HCT116 (cell line): ENCODE measurements around the gene SH3BP4. TPM values are rescaled to one million over a fixed set of nuclear protein-coding genes. Genes with fewer than 3 reads are reported as not detected.

Experiments
- ATAC-seq: fragments of 200-7000 bp; cut with Tn5 transposase; 2 replicates; pipeline ENCODE4 v1.9.1; 2020; ENCODE audit warnings: mild to moderate bottlenecking, moderate library complexity
- BruUV-seq: library from RNA; stranded (reverse); fragments of 400-500 nt; replicated peaks from 2 replicates; lab custom pipeline; 2021; lab: Mats Ljungman, UMichigan
- CTCF ChIA-PET: fragments of 300-600 bp; sonication (Branson Sonifier 250); formaldehyde crosslinking; loops from one replicate; lab custom pipeline; 2021; ENCODE audit warnings: antibody characterized with exemption; lab: Charles Lee
- POLR2A ChIA-PET: fragments of 300-600, 350-600 bp; sonication (Branson Sonifier 250); formaldehyde crosslinking; loops from one replicate; lab custom pipeline; 2021; ENCODE audit warnings: antibody characterized with exemption; lab: Charles Lee
- RAD21 ChIA-PET, 2 experiments: fragments of 300-600 bp; sonication (Branson Sonifier 250); formaldehyde crosslinking; loops; one replicate each; lab custom pipeline; 2023; ENCODE audit warnings: low total read pairs in 2 of 2; ENCODE audit not compliant: uncharacterized antibody in 2 of 2, unreplicated experiment in 2 of 2, low non-redundant PET in 1 of 2; lab: Charles Lee
- DNase-seq: peaks from one replicate; pipeline ENCODE4 v3.0.0-alpha.2; 2010; ENCODE audit warnings: low read depth, low spot score
- H2AFZ ChIP-seq: fragments of 200-600 bp; shearing (Covaris generic), sonication (generic); 2 replicates; pipeline ENCODE4 v1.6.1; 2017; ENCODE audit warnings: low read depth, mixed run types, mixed read lengths, antibody characterized with exemption, low read length; ENCODE audit not compliant: poor library complexity, severe bottlenecking
- H3K27ac ChIP-seq: 2 replicates; pipeline ENCODE4 v1.5.1; 2012; ENCODE audit warnings: low read depth, low read length
- H3K27me3 ChIP-seq: fragments of 200-600 bp; sonication (generic); 2 replicates; pipeline ENCODE4 v1.6.1; 2016; ENCODE audit warnings: mixed run types, low read length, mixed read lengths; ENCODE audit not compliant: insufficient read depth
- H3K36me3 ChIP-seq, 2 experiments: fragments of 200-500 bp in 1 of 2; fragments of 200-600 bp in 1 of 2; sonication (Bioruptor generic) in 1 of 2; sonication (generic) in 1 of 2; 2 replicates each; pipeline versions ENCODE4 v1.5.1 to v1.6.1; 2014 to 2016; ENCODE audit warnings: low read length in 2 of 2, inconsistent platforms in 1 of 2, mixed read lengths in 1 of 2, mixed run types in 1 of 2; ENCODE audit not compliant: insufficient read depth in 2 of 2, control insufficient read depth in 1 of 2
- H3K4me1 ChIP-seq, 2 experiments: fragments of 200-600 bp in 1 of 2; sonication (generic) in 1 of 2; 2 replicates each; pipeline versions ENCODE4 v1.5.1 to v1.6.1; 2012 to 2017; ENCODE audit warnings: low read length in 2 of 2, inconsistent platforms in 1 of 2, mild to moderate bottlenecking in 1 of 2, mixed read lengths in 1 of 2, mixed run types in 1 of 2, moderate library complexity in 1 of 2; ENCODE audit not compliant: insufficient read depth in 2 of 2, control insufficient read depth in 1 of 2
- H3K4me2 ChIP-seq: fragments of 200-600 bp; sonication (generic); 2 replicates; pipeline ENCODE4 v1.6.1; 2017; ENCODE audit warnings: mixed run types, low read length, mixed read lengths
- H3K4me3 ChIP-seq, 2 experiments: fragments of 200-600 bp in 1 of 2; sonication (generic) in 1 of 2; replicated peaks in 1 of 2; 2 replicates each; pipeline ENCODE4 v1.5.1; 2011 to 2016; ENCODE audit warnings: low read length in 2 of 2, control low read depth in 1 of 2, low read depth in 1 of 2, mild to moderate bottlenecking in 1 of 2, mixed read lengths in 1 of 2, mixed run types in 1 of 2
- H3K79me2 ChIP-seq: fragments of 200-600 bp; sonication (generic); 2 replicates; pipeline ENCODE4 v1.6.1; 2017; ENCODE audit warnings: mild to moderate bottlenecking, mixed run types, low read length, moderate library complexity, mixed read lengths; ENCODE audit not compliant: insufficient read depth
- H3K9ac ChIP-seq: fragments of 200-600 bp; sonication (generic); 2 replicates; pipeline ENCODE4 v1.6.1; 2016; ENCODE audit warnings: low read length, mixed read lengths
- H3K9me2 ChIP-seq: fragments of 200-600 bp; sonication (generic), shearing (Covaris generic); 2 replicates; pipeline ENCODE4 v1.6.1; 2017; ENCODE audit warnings: mixed run types, mild to moderate bottlenecking, moderate library complexity; ENCODE audit not compliant: insufficient read depth
- H3K9me3 ChIP-seq, 2 experiments: fragments of 200-500 bp in 1 of 2; fragments of 200-600 bp in 1 of 2; sonication (Bioruptor generic) in 1 of 2; sonication (generic) in 1 of 2; 2 replicates each; pipeline ENCODE4 v1.6.1; 2014 to 2017; ENCODE audit warnings: low read length in 2 of 2, mixed read lengths in 2 of 2, inconsistent platforms in 1 of 2, low read depth in 1 of 2, mild to moderate bottlenecking in 1 of 2, mixed run types in 1 of 2, moderate library complexity in 1 of 2; ENCODE audit not compliant: control insufficient read depth in 1 of 2, insufficient read depth in 1 of 2
- H4K20me1 ChIP-seq: fragments of 200-600 bp; sonication (generic), shearing (Covaris generic); 2 replicates; pipeline ENCODE4 v1.6.1; 2017; ENCODE audit warnings: mixed run types, mild to moderate bottlenecking, moderate library complexity; ENCODE audit not compliant: insufficient read depth
- CBX3 ChIP-seq: IDR thresholded peaks from 2 replicates; pipeline ENCODE4 v1.6.1; 2012; ENCODE audit warnings: low read depth
- CEBPB ChIP-seq: IDR thresholded peaks from 2 replicates; pipeline ENCODE4 v1.6.1; 2012; ENCODE audit warnings: low read depth
- EGR1 ChIP-seq: IDR thresholded peaks from 2 replicates; pipeline ENCODE4 v1.6.1; 2012; ENCODE audit warnings: low read depth
- ELF1 ChIP-seq: IDR thresholded peaks from 2 replicates; pipeline ENCODE4 v1.6.1; 2012; ENCODE audit warnings: low read depth, borderline replicate concordance
- EZH2 ChIP-seq: fragments of 200-600 bp; sonication (generic); IDR thresholded peaks from 2 replicates; pipeline ENCODE4 v1.6.1; 2017; ENCODE audit warnings: antibody characterized with exemption, mixed run types
- EZH2phosphoT487 ChIP-seq: fragments of 200-600 bp; IDR thresholded peaks from 2 replicates; pipeline ENCODE4 v1.6.1; 2018; ENCODE audit warnings: antibody characterized with exemption, borderline replicate concordance
- FOSL1 ChIP-seq: IDR thresholded peaks from 2 replicates; pipeline ENCODE4 v1.6.1; 2012; ENCODE audit warnings: low read depth
- JUND ChIP-seq: IDR thresholded peaks from 2 replicates; pipeline ENCODE4 v1.6.1; 2012
- POLR2A ChIP-seq: IDR thresholded peaks from 2 replicates; pipeline ENCODE4 v1.7.0; 2011; ENCODE audit warnings: borderline replicate concordance; ENCODE audit not compliant: insufficient read depth, insufficient read length; ENCODE audit errors: extremely low read depth
- POLR2AphosphoS5 ChIP-seq: IDR thresholded peaks from 2 replicates; pipeline ENCODE4 v1.6.1; 2011; ENCODE audit warnings: mild to moderate bottlenecking, low read depth, low read length, moderate library complexity
- SIN3A ChIP-seq: IDR thresholded peaks from 2 replicates; pipeline ENCODE4 v1.6.1; 2012; ENCODE audit warnings: low read depth
- SP1 ChIP-seq: IDR thresholded peaks from 2 replicates; pipeline ENCODE4 v1.6.1; 2012; ENCODE audit warnings: low read depth
- SRF ChIP-seq: IDR thresholded peaks from 2 replicates; pipeline ENCODE4 v1.6.1; 2012; ENCODE audit warnings: low read depth
- TCF7L2 ChIP-seq: IDR thresholded peaks from 2 replicates; pipeline ENCODE4 v1.7.0; 2011; ENCODE audit warnings: borderline replicate concordance, inconsistent platforms; ENCODE audit not compliant: insufficient read depth, insufficient read length; ENCODE audit errors: extremely low read depth
- YY1 ChIP-seq: IDR thresholded peaks from 2 replicates; pipeline ENCODE4 v1.6.1; 2011; ENCODE audit warnings: low read length, low read depth, moderate library complexity, mild to moderate bottlenecking; ENCODE audit not compliant: insufficient replicate concordance; ENCODE audit errors: extremely low read depth
- intact Hi-C: fragments of 100-400 bp; cut with micrococcal nuclease; formaldehyde crosslinking; loops from 2 replicates; pipeline ENCODE4 v1.10.0; 2022
- total RNA-seq: library from RNA; stranded (reverse); gene quantifications from one replicate; pipeline ENCODE4 v1.2.1, GENCODE V29; 2021; ENCODE audit not compliant: unreplicated experiment
- TF ChIP-seq, protein P1 (sequence below): IDR thresholded peaks from 2 replicates; pipeline ENCODE4 v1.6.1; 2011; ENCODE audit warnings: mild to moderate bottlenecking, low read length, moderate library complexity; ENCODE audit not compliant: insufficient replicate concordance; ENCODE audit errors: extremely low read depth
- TF ChIP-seq, protein P2 (sequence below), 3 experiments: fragments of 200-600 bp in 1 of 3; sonication (generic) in 1 of 3; IDR thresholded peaks in 2 of 3; conservative IDR thresholded peaks in 1 of 3; 2 replicates each; pipeline ENCODE4 v1.5.1; 2012 to 2017; ENCODE audit warnings: low read depth in 2 of 3, low read length in 2 of 3, antibody characterized with exemption in 1 of 3, borderline replicate concordance in 1 of 3, control low read depth in 1 of 3, mild to moderate bottlenecking in 1 of 3, mixed read lengths in 1 of 3, mixed run types in 1 of 3, moderate library complexity in 1 of 3; ENCODE audit not compliant: insufficient read depth in 1 of 3
- TF ChIP-seq, protein P3 (sequence below): IDR thresholded peaks from 2 replicates; pipeline ENCODE4 v1.6.1; 2012
- TF ChIP-seq, protein P4 (sequence below): IDR thresholded peaks from 2 replicates; pipeline ENCODE4 v1.6.1; 2012; ENCODE audit warnings: low read depth
- TF ChIP-seq, protein P5 (sequence below): IDR thresholded peaks from 2 replicates; pipeline ENCODE4 v1.6.1; 2012

Gene SH3BP4
- total RNA-seq, 1 experiment from 2014 or later: 32.9 TPM

DNA sequence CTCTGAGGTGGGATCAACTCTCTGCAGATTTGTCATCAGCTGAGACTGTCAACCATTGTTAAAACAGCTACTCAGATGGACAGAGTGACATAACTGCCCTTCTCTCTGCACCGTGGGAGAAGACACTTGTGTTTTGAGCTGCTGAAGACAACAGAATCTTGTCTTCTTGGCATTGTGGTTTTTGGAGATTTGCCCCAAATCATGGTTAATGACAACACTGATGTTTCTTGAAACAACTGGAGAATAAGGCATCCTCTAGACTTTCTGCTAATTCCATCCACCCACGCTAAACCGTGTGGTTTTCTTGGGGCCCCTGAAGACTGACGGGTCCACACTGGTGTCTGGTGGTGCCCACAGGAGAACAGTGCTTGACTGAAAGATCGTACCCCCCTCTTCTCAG, 39.5 kb downstream of the SH3BP4 start:
- TF ChIP-seq, protein P1, sequence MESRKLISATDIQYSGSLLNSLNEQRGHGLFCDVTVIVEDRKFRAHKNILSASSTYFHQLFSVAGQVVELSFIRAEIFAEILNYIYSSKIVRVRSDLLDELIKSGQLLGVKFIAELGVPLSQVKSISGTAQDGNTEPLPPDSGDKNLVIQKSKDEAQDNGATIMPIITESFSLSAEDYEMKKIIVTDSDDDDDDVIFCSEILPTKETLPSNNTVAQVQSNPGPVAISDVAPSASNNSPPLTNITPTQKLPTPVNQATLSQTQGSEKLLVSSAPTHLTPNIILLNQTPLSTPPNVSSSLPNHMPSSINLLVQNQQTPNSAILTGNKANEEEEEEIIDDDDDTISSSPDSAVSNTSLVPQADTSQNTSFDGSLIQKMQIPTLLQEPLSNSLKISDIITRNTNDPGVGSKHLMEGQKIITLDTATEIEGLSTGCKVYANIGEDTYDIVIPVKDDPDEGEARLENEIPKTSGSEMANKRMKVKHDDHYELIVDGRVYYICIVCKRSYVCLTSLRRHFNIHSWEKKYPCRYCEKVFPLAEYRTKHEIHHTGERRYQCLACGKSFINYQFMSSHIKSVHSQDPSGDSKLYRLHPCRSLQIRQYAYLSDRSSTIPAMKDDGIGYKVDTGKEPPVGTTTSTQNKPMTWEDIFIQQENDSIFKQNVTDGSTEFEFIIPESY: no peak
- TF ChIP-seq EZH2 (no peak), POLR2A (no peak), EZH2phosphoT487 (no peak), SP1 (no peak), TCF7L2 (no peak), JUND (no peak), POLR2AphosphoS5 (no peak), YY1 (no peak), CBX3 (no peak), FOSL1 (no peak), CEBPB (no peak), SRF (no peak), ELF1 (no peak), SIN3A (no peak), EGR1 (no peak)
- TF ChIP-seq, protein P2, sequence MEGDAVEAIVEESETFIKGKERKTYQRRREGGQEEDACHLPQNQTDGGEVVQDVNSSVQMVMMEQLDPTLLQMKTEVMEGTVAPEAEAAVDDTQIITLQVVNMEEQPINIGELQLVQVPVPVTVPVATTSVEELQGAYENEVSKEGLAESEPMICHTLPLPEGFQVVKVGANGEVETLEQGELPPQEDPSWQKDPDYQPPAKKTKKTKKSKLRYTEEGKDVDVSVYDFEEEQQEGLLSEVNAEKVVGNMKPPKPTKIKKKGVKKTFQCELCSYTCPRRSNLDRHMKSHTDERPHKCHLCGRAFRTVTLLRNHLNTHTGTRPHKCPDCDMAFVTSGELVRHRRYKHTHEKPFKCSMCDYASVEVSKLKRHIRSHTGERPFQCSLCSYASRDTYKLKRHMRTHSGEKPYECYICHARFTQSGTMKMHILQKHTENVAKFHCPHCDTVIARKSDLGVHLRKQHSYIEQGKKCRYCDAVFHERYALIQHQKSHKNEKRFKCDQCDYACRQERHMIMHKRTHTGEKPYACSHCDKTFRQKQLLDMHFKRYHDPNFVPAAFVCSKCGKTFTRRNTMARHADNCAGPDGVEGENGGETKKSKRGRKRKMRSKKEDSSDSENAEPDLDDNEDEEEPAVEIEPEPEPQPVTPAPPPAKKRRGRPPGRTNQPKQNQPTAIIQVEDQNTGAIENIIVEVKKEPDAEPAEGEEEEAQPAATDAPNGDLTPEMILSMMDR (IDR thresholded peaks at IDR 0.05 in 2 of 3, conservative IDR thresholded peaks at IDR 0.05 in 1 of 3; ENCODE audit: borderline replicate concordance in 1 of 3, insufficient read depth in 1 of 3, low read depth in 2 of 3, low read length in 2 of 3): no peak
- TF ChIP-seq, protein P3, sequence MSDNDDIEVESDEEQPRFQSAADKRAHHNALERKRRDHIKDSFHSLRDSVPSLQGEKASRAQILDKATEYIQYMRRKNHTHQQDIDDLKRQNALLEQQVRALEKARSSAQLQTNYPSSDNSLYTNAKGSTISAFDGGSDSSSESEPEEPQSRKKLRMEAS: no peak
- TF ChIP-seq, protein P4, sequence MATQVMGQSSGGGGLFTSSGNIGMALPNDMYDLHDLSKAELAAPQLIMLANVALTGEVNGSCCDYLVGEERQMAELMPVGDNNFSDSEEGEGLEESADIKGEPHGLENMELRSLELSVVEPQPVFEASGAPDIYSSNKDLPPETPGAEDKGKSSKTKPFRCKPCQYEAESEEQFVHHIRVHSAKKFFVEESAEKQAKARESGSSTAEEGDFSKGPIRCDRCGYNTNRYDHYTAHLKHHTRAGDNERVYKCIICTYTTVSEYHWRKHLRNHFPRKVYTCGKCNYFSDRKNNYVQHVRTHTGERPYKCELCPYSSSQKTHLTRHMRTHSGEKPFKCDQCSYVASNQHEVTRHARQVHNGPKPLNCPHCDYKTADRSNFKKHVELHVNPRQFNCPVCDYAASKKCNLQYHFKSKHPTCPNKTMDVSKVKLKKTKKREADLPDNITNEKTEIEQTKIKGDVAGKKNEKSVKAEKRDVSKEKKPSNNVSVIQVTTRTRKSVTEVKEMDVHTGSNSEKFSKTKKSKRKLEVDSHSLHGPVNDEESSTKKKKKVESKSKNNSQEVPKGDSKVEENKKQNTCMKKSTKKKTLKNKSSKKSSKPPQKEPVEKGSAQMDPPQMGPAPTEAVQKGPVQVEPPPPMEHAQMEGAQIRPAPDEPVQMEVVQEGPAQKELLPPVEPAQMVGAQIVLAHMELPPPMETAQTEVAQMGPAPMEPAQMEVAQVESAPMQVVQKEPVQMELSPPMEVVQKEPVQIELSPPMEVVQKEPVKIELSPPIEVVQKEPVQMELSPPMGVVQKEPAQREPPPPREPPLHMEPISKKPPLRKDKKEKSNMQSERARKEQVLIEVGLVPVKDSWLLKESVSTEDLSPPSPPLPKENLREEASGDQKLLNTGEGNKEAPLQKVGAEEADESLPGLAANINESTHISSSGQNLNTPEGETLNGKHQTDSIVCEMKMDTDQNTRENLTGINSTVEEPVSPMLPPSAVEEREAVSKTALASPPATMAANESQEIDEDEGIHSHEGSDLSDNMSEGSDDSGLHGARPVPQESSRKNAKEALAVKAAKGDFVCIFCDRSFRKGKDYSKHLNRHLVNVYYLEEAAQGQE: no peak
- TF ChIP-seq, protein P5, sequence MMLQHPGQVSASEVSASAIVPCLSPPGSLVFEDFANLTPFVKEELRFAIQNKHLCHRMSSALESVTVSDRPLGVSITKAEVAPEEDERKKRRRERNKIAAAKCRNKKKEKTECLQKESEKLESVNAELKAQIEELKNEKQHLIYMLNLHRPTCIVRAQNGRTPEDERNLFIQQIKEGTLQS: no peak
- ChIA-PET CTCF (no interaction called here), POLR2A (no interaction called here), RAD21 (no interaction called here)
- no peaks in the 10 kb centered on the region for H3K36me3 ChIP-seq
- H3K9me3 ChIP-seq: no peaks in the 10 kb centered on the region
- no peaks in the 10 kb centered on the region for H3K27me3 ChIP-seq
- no peak overlapping the region for H3K27ac ChIP-seq
- H3K79me2 ChIP-seq: peaks cover 73% of the 10 kb centered on the region
- ATAC-seq (no peak), DNase-seq (no peak)
- peaks cover 19 to 29% of the 10 kb centered on the region in 2 experiments for H3K4me1 ChIP-seq
- BruUV-seq: no TSS peak
- no peak overlapping the region for H3K9ac ChIP-seq
- intact Hi-C loops: no loop called here
- H4K20me1 ChIP-seq: no peaks in the 10 kb centered on the region
- H2AFZ ChIP-seq: no peak overlapping the region
- H3K4me3 ChIP-seq: no peak overlapping the region
- no peaks in the 10 kb centered on the region for H3K9me2 ChIP-seq
- H3K4me2 ChIP-seq: no peak overlapping the region
